G401 (cell line): ENCODE results near the gene KCTD1. TPM values are rescaled to one million over a fixed set of nuclear protein-coding genes. Genes with fewer than 3 reads are reported as not detected.

Experiments
- DNase-seq: peaks from one replicate; pipeline ENCODE4 v3.0.0-alpha.2; 2015; ENCODE audit warnings: low spot score
- in situ Hi-C: cut with HindIII; loops from 2 replicates; pipeline ENCODE4 v1.10.0; 2016; ENCODE audit warnings: low sequenced_read_pairs, mixed read lengths
- total RNA-seq: library from RNA; depleted of rRNA; stranded (reverse); fragments of >200 nt; shearing (Covaris generic); gene quantifications from 2 replicates; pipeline ENCODE4 v1.2.3, GENCODE V29; 2014; rRNA removed

KCTD1 gene
- 11.5 and 26.0 TPM in 2 replicates for total RNA-seq

- in situ Hi-C loops, result no loop called here
These were observed at the start of gene KCTD1 for GRCh38 chr18:26548415-26549262. KCTD1 (minus strand) TSS chr18:26548553; CDS start chr18:26548536, 17 bp downstream.

GRCh38 chr18:26593365-26594320 lies 45.3 kb upstream of the KCTD1 start:
- no peak for DNase-seq
- in situ Hi-C loops, result no loop called here

More at GRCh38 chr18:26548415-26549262, at the start of gene KCTD1:
- peak; percentile 82 for DNase-seq

- no peak for DNase-seq
- in situ Hi-C loops, result no loop called here
These were observed 36.4 kb upstream of the KCTD1 start for GRCh38 chr18:26584745-26585144.

GRCh38 chr18:26579941-26580618 lies 31.7 kb upstream of the KCTD1 start:
- in situ Hi-C loops, result no loop called here

GRCh38 chr18:26575865-26576217 lies 27.5 kb upstream of the KCTD1 start:
- DNase-seq, result no peak
- in situ Hi-C loops, result no loop called here

More at GRCh38 chr18:26579941-26580618, 31.7 kb upstream of the KCTD1 start:
- DNase-seq, result no peak

GRCh38 chr18:26574958-26575864 lies 26.9 kb upstream of the KCTD1 start:
- DNase-seq, result peak; percentile 13
- in situ Hi-C loops, result no loop called here

GRCh38 chr18:26568926-26569665 lies 20.7 kb upstream of the KCTD1 start:
- in situ Hi-C loops, result no loop called here
- DNase-seq, result no peak

GRCh38 chr18:26568513-26568912 lies 20.2 kb upstream of the KCTD1 start:
- in situ Hi-C loops, result no loop called here
- DNase-seq, result no peak

GRCh38 chr18:26566874-26567555 lies 18.7 kb upstream of the KCTD1 start:
- in situ Hi-C loops, result no loop called here
- no peak for DNase-seq

- in situ Hi-C loops, result no loop called here
- no peak for DNase-seq
These were observed 17.2 kb upstream of the KCTD1 start for GRCh38 chr18:26565514-26565913.

GRCh38 chr18:26563024-26563423 lies 14.7 kb upstream of the KCTD1 start:
- no peak for DNase-seq
- in situ Hi-C loops, result no loop called here

GRCh38 chr18:26562568-26562967 lies 14.2 kb upstream of the KCTD1 start:
- DNase-seq, result no peak
- in situ Hi-C loops, result no loop called here

GRCh38 chr18:26561769-26562168 lies 13.4 kb upstream of the KCTD1 start:
- DNase-seq, result no peak
- in situ Hi-C loops, result no loop called here

GRCh38 chr18:26556573-26556972 lies 8.2 kb upstream of the KCTD1 start:
- in situ Hi-C loops, result no loop called here
- no peak for DNase-seq

- in situ Hi-C loops, result no loop called here
- no peak for DNase-seq
These were observed 7.6 kb upstream of the KCTD1 start for GRCh38 chr18:26555804-26556553.

- in situ Hi-C loops, result no loop called here
- DNase-seq, result no peak
These were observed 5.6 kb upstream of the KCTD1 start for GRCh38 chr18:26553943-26554342.

GRCh38 chr18:26551695-26552081 lies 3.3 kb upstream of the KCTD1 start:
- no peak for DNase-seq
- in situ Hi-C loops, result no loop called here
